ENCODE measurements around the gene PIP5KL1. TPM values are rescaled to one million over a fixed set of nuclear protein-coding genes. Genes with fewer than 3 reads are reported as not detected.

PIP5KL1 gene
- total and polyA plus RNA-seq, 2 experiments from 2014 or later, result 13.4 to 19.5 TPM

- H3K4me1 Mint-ChIP-seq, result peaks cover 19% of the 10 kb centered on the region
- Histone ChIP-seq H3K9me2 (ENCODE audit: insufficient read depth) (no peaks in the 10 kb centered on the region), H4K20me1 (replicated peaks; ENCODE audit: insufficient read depth) (peaks cover 12% of the 10 kb centered on the region), H3K4me1 (ENCODE audit: insufficient read depth) (peaks cover 8% of the 10 kb centered on the region; the same call in 1 of the 2 replicates), H3K27ac (ENCODE audit: low read depth) (no peak overlapping the region), H3K27me3 (ENCODE audit: insufficient read depth) (no peaks in the 10 kb centered on the region), H3K79me2 (replicated peaks; ENCODE audit: insufficient read depth) (peaks cover 66% of the 10 kb centered on the region), H2AFZ (no peak overlapping the region), H3F3A (replicated peaks; ENCODE audit: low read depth) (0 out of 2 replicates have a peak, but pooled peaks cover 3% of the 10 kb centered on the region), H3K4me2 (no peak overlapping the region), H3K4me3 (no peak overlapping the region), H3K36me3 (ENCODE audit: insufficient read depth) (no peaks in the 10 kb centered on the region)
- no peak overlapping the region for H3K4me3 Mint-ChIP-seq
- DNase-seq (ENCODE audit: low spot score) (no peak), ATAC-seq (no peak)
- H3K27me3 Mint-ChIP-seq (ENCODE audit: insufficient read depth, low read depth, poor library complexity), result peaks cover 10% of the 10 kb centered on the region
- no peak overlapping the region for H3K27ac Mint-ChIP-seq
- no peaks in the 10 kb centered on the region for H3K9me3 Mint-ChIP-seq
- TF ChIP-seq NANOG (IDR thresholded peaks at IDR 0.05; ENCODE audit: borderline replicate concordance) (no peak), JUNB (IDR thresholded peaks at IDR 0.05; ENCODE audit: unreplicated experiment) (no peak), ZNF331 (CRISPR knock-in tag; IDR thresholded peaks at IDR 0.05; ENCODE audit: low read depth) (no peak), CTCF (conservative IDR thresholded peaks at IDR 0.05; ENCODE audit: low read depth in 2 of 2) (no peak), EZH2 (IDR thresholded peaks at IDR 0.05; ENCODE audit: low read depth, unreplicated experiment) (no peak), POLR2AphosphoS5 (IDR thresholded peaks at IDR 0.05; ENCODE audit: low read depth) (no peak), ZNF462 (CRISPR knock-in tag; IDR thresholded peaks at IDR 0.05) (no peak), ZNF114 (CRISPR knock-in tag; IDR thresholded peaks at IDR 0.05) (no peak), REST (IDR thresholded peaks at IDR 0.05; ENCODE audit: unreplicated experiment) (no peak), EZH2phosphoT487 (IDR thresholded peaks at IDR 0.05; ENCODE audit: unreplicated experiment) (no peak), CREB1 (CRISPR knock-in tag; IDR thresholded peaks at IDR 0.05; ENCODE audit: low read depth) (no peak), STAT1 (IDR thresholded peaks at IDR 0.05; ENCODE audit: unreplicated experiment) (no peak), ETS1 (IDR thresholded peaks at IDR 0.05) (no peak)
- H3K36me3 Mint-ChIP-seq (ENCODE audit: low read depth), result peaks cover 3% of the 10 kb centered on the region; the same call in 1 of the 3 replicates
These were observed 23.4 kb upstream of the PIP5KL1 start for GRCh38 chr9:127953768-127954505.
